GM12878 (cell line): Measurements from ENCODE around the gene FALEC.

Experiments used
- CTCF ChIP-seq, 3 experiments: IDR thresholded peaks in 2 of 3; conservative IDR thresholded peaks in 1 of 3; 2 replicates each; pipeline ENCODE4 v1.5.1; 2011; ENCODE audit warnings: low read depth in 3 of 3, low read length in 3 of 3, mild to moderate bottlenecking in 3 of 3, control low read depth in 2 of 3, moderate library complexity in 2 of 3, inconsistent platforms in 1 of 3, mixed read lengths in 1 of 3; ENCODE audit not compliant: control insufficient read depth in 2 of 3, insufficient read depth in 1 of 3; ENCODE audit errors: extremely low read depth in 1 of 3
- ELK1 ChIP-seq: IDR thresholded peaks from 2 replicates; pipeline ENCODE4 v1.6.1; 2012; ENCODE audit warnings: low read depth, low read length, improper control_type of control experiment
- HDAC2 ChIP-seq: fragments of 200-600 bp; sonication (generic); IDR thresholded peaks from 2 replicates; pipeline ENCODE4 v1.6.1; 2017
- MAX ChIP-seq: IDR thresholded peaks from 2 replicates; pipeline ENCODE4 v1.6.1; 2012; ENCODE audit warnings: low read depth, low read length, improper control_type of control experiment
- POLR2A ChIP-seq: IDR thresholded peaks from 2 replicates; pipeline ENCODE4 v1.6.1; 2011; ENCODE audit warnings: low read depth, mild to moderate bottlenecking, low read length
- RAD51 ChIP-seq: fragments of 450-650 bp; IDR thresholded peaks from 2 replicates; pipeline ENCODE4 v1.6.1; 2016; ENCODE audit warnings: moderate library complexity, mild to moderate bottlenecking, inconsistent platforms
- SMC3 ChIP-seq: IDR thresholded peaks from 2 replicates; pipeline ENCODE4 v1.6.1; 2011; ENCODE audit warnings: low read length, improper control_type of control experiment, borderline replicate concordance
- TCF12 ChIP-seq: IDR thresholded peaks from 2 replicates; pipeline ENCODE4 v1.6.1; 2011; ENCODE audit warnings: low read depth, mild to moderate bottlenecking, low read length
- TCF7 ChIP-seq: IDR thresholded peaks from 2 replicates; pipeline ENCODE4 v1.6.1; 2014; ENCODE audit warnings: antibody characterized with exemption, borderline replicate concordance
- ZNF274 ChIP-seq: IDR thresholded peaks from one replicate; pipeline ENCODE4 v1.8.0; 2011; ENCODE audit not compliant: insufficient read length, insufficient read depth

GRCh38 chr1:150555971-150556865, 40.7 kb downstream of the FALEC start:
- TF ChIP-seq POLR2A (no peak; the same call in 1 of the 2 replicates), ZNF274 (no peak), RAD51 (no peak), TCF12 (no peak), MAX (no peak), ELK1 (no peak), HDAC2 (no peak), SMC3 (no peak), TCF7 (no peak), CTCF (IDR thresholded peaks at IDR 0.05 in 2 of 3, conservative IDR thresholded peaks at IDR 0.05 in 1 of 3; ENCODE audit: control insufficient read depth in 2 of 3, extremely low read depth in 1 of 3, insufficient read depth in 1 of 3, low read depth in 3 of 3, low read length in 3 of 3) (no peak)
